NCI-H460 (cell line): ENCODE data around the gene TEX28. TPM values are rescaled to one million over a fixed set of nuclear protein-coding genes. Genes with fewer than 3 reads are reported as not detected.
A peak's percentile ranks its signal among the peaks of the same experiment; 100 is the strongest.
"Not testable (repeated sequence)": the region's sequence is repeated elsewhere in the genome, so short reads cannot be mapped to it uniquely, and the experiment has no call there.

Source experiments
- DNase-seq: peaks from one replicate; pipeline ENCODE4 v3.0.0-alpha.2; 2016; ENCODE audit warnings: low read depth; ENCODE audit errors: extremely low read depth
- polyA plus RNA-seq: library from polyadenylated mRNA; depleted of rRNA; stranded (reverse); fragments of >200 nt; gene quantifications from 2 replicates; pipeline ENCODE4 v1.2.3, GENCODE V29; 2014; cell fraction: nucleus; rRNA removed
- total RNA-seq: library from RNA; depleted of rRNA; stranded (reverse); fragments of >200 nt; shearing (Covaris generic); gene quantifications from 2 replicates; pipeline ENCODE4 v1.2.3, GENCODE V29; 2014; rRNA removed

Gene TEX28
- not detected in 2 replicates for total RNA-seq
- not detected in 2 replicates for polyA plus RNA-seq

GRCh38 chrX:154294791-154295574, at the start of gene TEX28:
TSS of gene TEX28 (minus strand) at chrX:154295124. CDS start at chrX:154292117, 3,007 bp downstream.
- DNase-seq: no peak

GRCh38 chrX:154343620-154344019, 48.7 kb upstream of the TEX28 start:
- DNase-seq: not testable (repeated sequence)

GRCh38 chrX:154343063-154343462, 48.1 kb upstream of the TEX28 start:
- not testable (repeated sequence) for DNase-seq

- DNase-seq: not testable (repeated sequence)
Measured at GRCh38 chrX:154341399-154342298, 46.7 kb upstream of the TEX28 start.

- no peak for DNase-seq
Measured at GRCh38 chrX:154334496-154334895, 39.6 kb upstream of the TEX28 start.

GRCh38 chrX:154333837-154334271, 38.9 kb upstream of the TEX28 start:
- DNase-seq: no peak

- DNase-seq: no peak
Measured at GRCh38 chrX:154333116-154333515, 38.2 kb upstream of the TEX28 start.

GRCh38 chrX:154332561-154332960, 37.6 kb upstream of the TEX28 start:
- no peak for DNase-seq

GRCh38 chrX:154329294-154329693, 34.4 kb upstream of the TEX28 start:
- no peak for DNase-seq

- DNase-seq: no peak
Measured at GRCh38 chrX:154328646-154329045, 33.7 kb upstream of the TEX28 start.

- DNase-seq: no peak
Measured at GRCh38 chrX:154327038-154327820, 32.3 kb upstream of the TEX28 start.

GRCh38 chrX:154325541-154325940, 30.6 kb upstream of the TEX28 start:
- DNase-seq: no peak

- DNase-seq: no peak
Measured at GRCh38 chrX:154323537-154323936, 28.6 kb upstream of the TEX28 start.

- no peak for DNase-seq
Measured at GRCh38 chrX:154322890-154323289, 28.0 kb upstream of the TEX28 start.

GRCh38 chrX:154321594-154321993, 26.7 kb upstream of the TEX28 start:
- peak; percentile 25 for DNase-seq

- DNase-seq: no peak
Measured at GRCh38 chrX:154321152-154321551, 26.2 kb upstream of the TEX28 start.

- DNase-seq: no peak
Measured at GRCh38 chrX:154320406-154320805, 25.5 kb upstream of the TEX28 start.

GRCh38 chrX:154317391-154317995, 22.6 kb upstream of the TEX28 start:
- no peak for DNase-seq

- DNase-seq: no peak
Measured at GRCh38 chrX:154315416-154315815, 20.5 kb upstream of the TEX28 start.

GRCh38 chrX:154313147-154313546, 18.2 kb upstream of the TEX28 start:
- no peak for DNase-seq
